ENCODE measurements around the gene UBAC2. TPM values are rescaled to one million over a fixed set of nuclear protein-coding genes. Genes with fewer than 3 reads are reported as not detected.

Gene UBAC2
- total and polyA plus RNA-seq, 2 experiments from 2014 or later = 71.2 to 130 TPM

DNA sequence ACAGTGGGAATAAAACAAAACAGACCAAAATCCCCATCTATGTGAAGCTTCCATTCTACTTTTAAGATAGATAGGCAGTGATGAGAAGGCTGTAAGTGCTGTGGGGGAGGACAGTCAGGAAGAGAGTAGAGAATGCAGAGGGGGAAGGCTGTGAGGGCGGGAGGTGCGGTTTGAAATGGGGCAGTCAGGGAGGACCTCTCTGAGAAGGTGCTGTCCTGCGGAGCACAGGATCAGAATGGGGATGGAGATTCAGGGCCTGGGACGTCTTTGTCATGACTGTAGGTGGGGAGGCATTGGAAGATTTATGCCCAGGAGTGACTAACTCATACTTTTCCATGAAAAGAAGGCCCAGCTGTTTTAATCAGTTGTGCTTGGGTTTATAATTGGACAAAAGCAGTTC, 110.5 kb downstream of the UBAC2 start:
- Histone ChIP-seq H3K4me3 (no peak overlapping the region), H3K9me3 (ENCODE audit: low read depth) (no peaks in the 10 kb centered on the region), H3K36me3 (no peaks in the 10 kb centered on the region), H3K27ac (no peak overlapping the region), H3K4me1 (ENCODE audit: low read depth) (peaks cover 23% of the 10 kb centered on the region), H3K27me3 (no peaks in the 10 kb centered on the region)
- no peak for DNase-seq (ENCODE audit: low read depth in 1 of 2, low spot score in 1 of 2)
- TF ChIP-seq, protein P1, sequence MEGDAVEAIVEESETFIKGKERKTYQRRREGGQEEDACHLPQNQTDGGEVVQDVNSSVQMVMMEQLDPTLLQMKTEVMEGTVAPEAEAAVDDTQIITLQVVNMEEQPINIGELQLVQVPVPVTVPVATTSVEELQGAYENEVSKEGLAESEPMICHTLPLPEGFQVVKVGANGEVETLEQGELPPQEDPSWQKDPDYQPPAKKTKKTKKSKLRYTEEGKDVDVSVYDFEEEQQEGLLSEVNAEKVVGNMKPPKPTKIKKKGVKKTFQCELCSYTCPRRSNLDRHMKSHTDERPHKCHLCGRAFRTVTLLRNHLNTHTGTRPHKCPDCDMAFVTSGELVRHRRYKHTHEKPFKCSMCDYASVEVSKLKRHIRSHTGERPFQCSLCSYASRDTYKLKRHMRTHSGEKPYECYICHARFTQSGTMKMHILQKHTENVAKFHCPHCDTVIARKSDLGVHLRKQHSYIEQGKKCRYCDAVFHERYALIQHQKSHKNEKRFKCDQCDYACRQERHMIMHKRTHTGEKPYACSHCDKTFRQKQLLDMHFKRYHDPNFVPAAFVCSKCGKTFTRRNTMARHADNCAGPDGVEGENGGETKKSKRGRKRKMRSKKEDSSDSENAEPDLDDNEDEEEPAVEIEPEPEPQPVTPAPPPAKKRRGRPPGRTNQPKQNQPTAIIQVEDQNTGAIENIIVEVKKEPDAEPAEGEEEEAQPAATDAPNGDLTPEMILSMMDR (IDR thresholded peaks at IDR 0.05; ENCODE audit: low read depth, low read length) = no peak

DNA sequence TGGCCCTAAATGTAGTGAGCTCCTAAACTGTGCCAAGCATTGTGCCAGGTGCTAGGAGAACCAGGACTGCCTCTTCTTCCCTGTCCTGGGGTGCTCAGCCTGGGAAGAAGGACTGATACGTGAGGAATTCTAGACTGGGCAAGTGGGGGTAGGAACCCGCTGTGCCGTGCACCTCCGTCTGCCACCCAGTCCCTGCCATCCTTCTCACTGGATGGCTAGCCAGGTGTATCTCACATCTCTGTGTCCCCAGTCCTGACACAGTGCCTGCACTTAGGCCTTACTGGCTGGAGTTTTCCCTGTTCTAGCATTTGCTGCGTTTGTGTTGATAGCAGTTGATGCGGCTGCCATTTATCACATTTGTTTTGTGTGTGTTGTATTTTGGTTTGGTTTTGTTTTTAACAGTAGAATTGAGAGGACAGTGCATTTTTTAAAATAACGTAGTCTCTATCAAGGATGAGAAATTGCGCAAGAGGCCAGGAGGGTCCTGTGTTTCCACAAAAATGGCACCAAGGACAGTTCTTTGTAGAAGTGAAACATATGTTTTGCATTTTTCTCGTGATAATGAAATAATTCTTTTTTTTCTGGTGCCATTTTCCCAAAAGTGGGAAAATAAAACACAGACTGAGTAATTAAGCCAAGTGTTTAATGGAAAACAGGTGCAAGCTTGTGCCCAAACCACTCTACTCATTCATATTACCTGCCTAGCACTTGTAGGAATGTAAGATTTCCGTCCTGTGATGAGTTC, 111.3 kb downstream of the UBAC2 start:
- Histone ChIP-seq H3K36me3 (no peaks in the 10 kb centered on the region), H3K4me1 (ENCODE audit: low read depth) (peaks cover 22% of the 10 kb centered on the region), H3K9me3 (ENCODE audit: low read depth) (no peaks in the 10 kb centered on the region), H3K27ac (no peak overlapping the region), H3K4me3 (no peak overlapping the region), H3K27me3 (no peaks in the 10 kb centered on the region)
- DNase-seq (ENCODE audit: low read depth in 1 of 2, low spot score in 1 of 2) = peak in 1 of 2 donors; percentile 40
- TF ChIP-seq, protein P1 (IDR thresholded peaks at IDR 0.05; ENCODE audit: low read depth, low read length) = no peak

DNA sequence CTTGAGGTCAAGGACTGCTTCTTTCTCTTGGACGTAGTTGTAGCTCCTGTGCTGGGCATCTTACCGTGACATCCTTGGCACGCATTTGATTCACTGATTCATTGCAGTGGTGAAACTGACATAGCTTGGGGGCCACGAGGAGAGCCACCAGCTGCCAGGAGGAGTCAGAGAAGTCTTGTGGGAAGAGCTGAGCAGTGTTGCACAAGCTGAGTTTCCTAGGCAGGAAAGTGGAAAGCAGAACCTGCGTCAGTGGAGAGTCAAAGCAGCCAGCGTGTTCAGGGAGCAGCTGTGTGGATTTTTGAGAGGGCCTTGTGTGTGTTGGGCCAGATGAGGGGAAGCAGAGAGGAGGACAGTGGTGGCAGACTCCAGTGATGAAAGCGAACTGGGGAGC, 111.8 kb downstream of the UBAC2 start:
- Histone ChIP-seq H3K36me3 (no peaks in the 10 kb centered on the region), H3K4me3 (no peak overlapping the region), H3K27ac (no peak overlapping the region), H3K4me1 (ENCODE audit: low read depth) (peaks cover 23% of the 10 kb centered on the region), H3K27me3 (no peaks in the 10 kb centered on the region), H3K9me3 (ENCODE audit: low read depth) (no peaks in the 10 kb centered on the region)
- peak in 1 of 2 donors; percentile 91 for DNase-seq (ENCODE audit: low read depth in 1 of 2, low spot score in 1 of 2)
- TF ChIP-seq, protein P1 (IDR thresholded peaks at IDR 0.05; ENCODE audit: low read depth, low read length) = no peak

DNA sequence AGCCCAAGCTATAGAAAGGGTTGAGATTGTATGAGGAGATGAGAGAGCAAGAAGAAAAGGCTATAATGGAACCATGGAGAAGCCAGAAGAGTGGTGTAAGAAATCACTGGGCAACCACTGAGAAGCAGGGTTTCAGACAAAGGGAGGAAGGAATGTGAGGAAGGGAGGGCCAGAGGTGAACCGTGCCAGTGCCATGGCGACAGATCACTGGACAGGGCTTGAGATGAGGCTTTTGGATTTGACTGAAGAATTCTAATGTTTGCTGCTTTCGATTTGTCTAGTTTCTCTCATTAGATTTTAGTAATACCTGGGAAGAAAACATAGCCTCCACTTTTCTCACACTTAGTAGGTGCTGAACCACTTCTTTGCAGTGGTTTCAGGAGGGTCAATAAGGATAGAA, 112.8 kb downstream of the UBAC2 start:
- TF ChIP-seq, protein P1 (IDR thresholded peaks at IDR 0.05; ENCODE audit: low read depth, low read length) = no peak
- no peaks in the 10 kb centered on the region for H3K27me3 ChIP-seq
- no peak overlapping the region for H3K27ac ChIP-seq
- no peak overlapping the region for H3K4me3 ChIP-seq
- peak in 1 of 2 donors; percentile 28 for DNase-seq (ENCODE audit: low read depth in 1 of 2, low spot score in 1 of 2)
- H3K4me1 ChIP-seq (ENCODE audit: low read depth) = peaks cover 15% of the 10 kb centered on the region
- H3K9me3 ChIP-seq (ENCODE audit: low read depth) = no peaks in the 10 kb centered on the region
- H3K36me3 ChIP-seq = no peaks in the 10 kb centered on the region

DNA sequence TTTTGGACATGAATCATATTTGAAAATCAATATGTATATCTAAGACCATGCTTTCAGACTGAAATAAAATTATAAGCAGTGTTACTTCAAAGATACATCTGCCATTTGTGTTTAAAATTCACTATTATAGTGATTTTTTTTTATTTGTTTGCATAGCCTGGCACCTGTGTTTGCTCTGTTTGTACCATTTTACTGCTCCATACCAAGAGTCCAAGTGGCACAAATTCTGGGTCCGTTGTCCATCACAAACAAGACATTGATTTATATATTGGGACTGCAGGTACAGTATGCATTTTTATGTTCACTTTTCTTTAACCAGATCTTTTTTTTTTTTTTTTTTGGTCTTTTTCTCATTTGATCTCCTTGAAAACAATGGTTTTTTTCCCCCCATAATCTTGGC, 113.3 kb downstream of the UBAC2 start:
- no peak for DNase-seq (ENCODE audit: low read depth in 1 of 2, low spot score in 1 of 2)
- TF ChIP-seq, protein P1 (IDR thresholded peaks at IDR 0.05; ENCODE audit: low read depth, low read length) = no peak
- Histone ChIP-seq H3K9me3 (ENCODE audit: low read depth) (no peaks in the 10 kb centered on the region), H3K4me3 (no peak overlapping the region), H3K36me3 (no peaks in the 10 kb centered on the region), H3K4me1 (ENCODE audit: low read depth) (peaks cover 11% of the 10 kb centered on the region), H3K27me3 (no peaks in the 10 kb centered on the region), H3K27ac (no peak overlapping the region)
